D721Med (cell line): ENCODE data around the gene TMEM178A.
"Not testable (repeated sequence)": the region's sequence is repeated elsewhere in the genome, so short reads cannot be mapped to it uniquely, and the experiment has no call there.

Experiments used
- DNase-seq: peaks from one replicate; pipeline ENCODE4 v3.0.0; 2011; ENCODE audit warnings: low spot score; ENCODE audit not compliant: insufficient read length
- FAIRE-seq: peaks from 2 replicates; lab custom pipeline; 2011; peaks lifted over from hg19 to GRCh38; lab: Jason Lieb, UNC
- CTCF ChIP-seq: IDR thresholded peaks from 2 replicates; pipeline ENCODE4 v1.5.1; 2012; ENCODE audit warnings: mild to moderate bottlenecking, control low read depth; ENCODE audit not compliant: insufficient read depth; ENCODE audit errors: missing control alignments

The TMEM178A gene

GRCh38 chr2:39725401-39725800 lies 59.7 kb downstream of the TMEM178A start:
- FAIRE-seq (no peak), DNase-seq (no peak)
- no peak for TF ChIP-seq CTCF

GRCh38 chr2:39728085-39728484 lies 62.4 kb downstream of the TMEM178A start:
- not testable (repeated sequence) for FAIRE-seq, DNase-seq

GRCh38 chr2:39728941-39729351 lies 63.2 kb downstream of the TMEM178A start:
- no peak for DNase-seq
- FAIRE-seq, result no peak
- peak; percentile 38 for TF ChIP-seq CTCF

DNA sequence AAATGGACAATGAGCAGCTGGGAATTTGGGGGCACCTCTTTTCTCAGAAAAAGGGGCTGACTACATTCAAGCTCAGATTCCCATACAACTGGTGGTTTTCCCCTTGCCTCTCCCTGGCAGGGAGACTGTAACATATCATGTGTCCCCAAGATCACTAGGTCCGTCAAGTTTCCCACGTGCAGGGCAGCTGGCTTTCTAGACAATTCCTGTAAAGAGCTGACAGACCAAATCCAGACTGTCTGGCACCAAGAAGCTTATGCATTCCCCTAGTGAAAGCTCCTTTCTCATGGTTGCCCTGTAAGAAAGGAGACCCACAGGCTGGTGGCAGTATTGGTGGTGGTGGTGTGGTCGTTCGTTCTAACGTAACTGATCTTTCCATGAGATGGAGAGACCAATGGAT lies 64.6 kb downstream of the TMEM178A start:
- DNase-seq (no peak), FAIRE-seq (no peak)
- no peak for TF ChIP-seq CTCF

DNA sequence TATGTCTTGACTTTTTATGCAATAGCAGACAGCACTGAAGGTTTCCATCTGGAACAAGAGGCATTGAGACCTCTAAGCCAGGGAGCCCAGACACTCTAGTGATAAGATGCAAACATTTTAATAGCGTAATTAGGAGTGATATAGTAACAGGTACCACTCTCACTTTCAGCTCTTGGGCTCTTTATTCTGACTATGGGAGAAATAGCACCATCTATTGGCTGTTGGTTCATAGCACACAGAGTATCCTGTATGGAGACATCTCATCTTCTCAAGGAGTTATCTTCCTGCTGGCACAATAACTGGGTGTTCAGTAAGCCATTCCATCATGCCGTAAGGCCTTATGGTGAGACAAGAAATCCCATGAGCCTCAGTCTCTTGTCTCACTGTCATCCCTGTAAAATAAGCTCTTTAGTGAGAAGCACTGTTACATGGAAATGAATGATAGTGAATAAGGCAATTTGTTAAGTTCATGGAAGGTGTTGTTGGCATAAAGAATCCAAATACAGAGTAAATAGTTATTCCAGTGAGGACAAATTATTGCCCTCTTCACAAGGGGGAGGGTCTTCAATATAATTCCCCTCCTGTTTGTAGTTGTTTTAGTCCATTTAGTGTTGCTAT lies 65.1 kb downstream of the TMEM178A start:
- peak; percentile 31 for TF ChIP-seq CTCF
- DNase-seq (no peak), FAIRE-seq (no peak)

GRCh38 chr2:39731546-39731945 lies 65.8 kb downstream of the TMEM178A start:
- FAIRE-seq, result no peak
- no peak for DNase-seq
- no peak for TF ChIP-seq CTCF

DNA sequence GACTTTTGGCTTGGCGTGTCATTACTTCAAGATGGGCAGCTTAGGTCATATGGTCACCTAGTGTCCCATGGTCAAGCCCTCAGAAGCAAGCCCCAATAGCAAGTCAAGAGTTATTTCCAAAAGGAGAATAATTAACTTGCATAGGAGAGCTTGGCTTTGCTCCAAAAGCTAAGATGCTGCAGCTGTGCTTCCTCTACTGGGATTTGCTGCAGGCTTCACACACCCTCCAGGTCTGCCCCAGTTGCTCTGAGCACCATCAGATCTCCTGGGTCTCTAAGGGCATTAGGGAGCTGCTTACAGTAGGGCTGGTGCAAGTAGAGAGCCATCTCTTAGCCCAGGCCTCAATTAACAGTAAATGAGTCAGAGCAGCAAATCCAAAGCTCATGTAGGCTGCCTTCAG lies 66.8 kb downstream of the TMEM178A start:
- DNase-seq (no peak), FAIRE-seq (no peak)
- TF ChIP-seq CTCF, result no peak
